GM21526 (cell line): ENCODE data around the gene NF1.

Source experiments
- ATAC-seq: cut with Tn5 transposase; IDR thresholded peaks from one replicate; pipeline ENCODE4 v1.9.1; 2021; ENCODE audit warnings: moderate library complexity; ENCODE audit not compliant: unreplicated experiment, low FRiP score

The NF1 gene

GRCh38 chr17:31392002-31392855, 297.5 kb downstream of the NF1 start:
- no peak for ATAC-seq

DNA sequence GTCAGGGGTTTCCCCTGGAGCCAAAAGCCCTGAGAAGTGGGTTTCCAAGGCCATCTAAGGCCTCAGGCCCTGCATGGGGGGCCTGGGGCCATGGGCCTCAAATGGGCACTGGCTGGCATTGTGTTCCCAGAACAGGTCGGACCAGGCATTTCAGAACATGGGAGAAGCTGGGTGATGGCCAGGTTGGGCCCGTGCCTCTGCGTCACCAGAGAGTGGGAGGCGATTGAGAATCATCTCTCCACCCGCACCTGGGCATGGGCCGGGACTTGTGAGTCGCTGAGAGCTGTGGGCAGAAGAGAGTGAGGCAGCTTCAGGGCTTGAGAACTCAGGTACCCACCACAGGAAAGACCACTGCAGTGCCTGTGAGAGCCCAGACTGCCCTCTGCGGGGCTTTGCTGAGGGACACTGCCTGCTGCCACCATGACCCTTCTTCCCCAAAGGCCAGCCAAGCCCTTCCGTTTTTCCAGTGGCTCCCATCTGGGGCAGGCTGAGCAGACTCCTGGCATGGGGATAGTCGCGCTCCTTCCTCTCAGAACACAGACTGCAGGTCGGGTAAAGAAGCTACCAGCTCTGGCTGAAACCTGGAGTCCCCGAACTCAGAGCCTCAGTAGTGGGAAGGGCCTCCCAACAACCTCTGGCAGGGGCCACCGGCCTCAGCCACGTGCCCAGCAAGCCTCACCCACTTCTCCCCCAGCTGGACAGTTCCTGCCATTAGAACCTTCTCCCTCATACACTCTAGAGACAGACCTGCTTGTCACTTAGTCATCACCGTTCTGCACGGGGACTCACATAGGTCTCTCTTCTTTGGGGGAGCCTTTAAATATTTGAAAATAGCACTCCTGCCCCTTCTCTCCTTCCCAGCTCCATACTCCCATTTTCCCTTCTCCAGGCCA, 298.3 kb downstream of the NF1 start:
- no peak for ATAC-seq

- ATAC-seq: no peak
Measured at GRCh38 chr17:31393749-31394146, 299.0 kb downstream of the NF1 start.

- ATAC-seq: no peak
Measured at GRCh38 chr17:31394544-31394943, 299.8 kb downstream of the NF1 start.

GRCh38 chr17:31397256-31397939, 302.6 kb downstream of the NF1 start:
- ATAC-seq: no peak

DNA sequence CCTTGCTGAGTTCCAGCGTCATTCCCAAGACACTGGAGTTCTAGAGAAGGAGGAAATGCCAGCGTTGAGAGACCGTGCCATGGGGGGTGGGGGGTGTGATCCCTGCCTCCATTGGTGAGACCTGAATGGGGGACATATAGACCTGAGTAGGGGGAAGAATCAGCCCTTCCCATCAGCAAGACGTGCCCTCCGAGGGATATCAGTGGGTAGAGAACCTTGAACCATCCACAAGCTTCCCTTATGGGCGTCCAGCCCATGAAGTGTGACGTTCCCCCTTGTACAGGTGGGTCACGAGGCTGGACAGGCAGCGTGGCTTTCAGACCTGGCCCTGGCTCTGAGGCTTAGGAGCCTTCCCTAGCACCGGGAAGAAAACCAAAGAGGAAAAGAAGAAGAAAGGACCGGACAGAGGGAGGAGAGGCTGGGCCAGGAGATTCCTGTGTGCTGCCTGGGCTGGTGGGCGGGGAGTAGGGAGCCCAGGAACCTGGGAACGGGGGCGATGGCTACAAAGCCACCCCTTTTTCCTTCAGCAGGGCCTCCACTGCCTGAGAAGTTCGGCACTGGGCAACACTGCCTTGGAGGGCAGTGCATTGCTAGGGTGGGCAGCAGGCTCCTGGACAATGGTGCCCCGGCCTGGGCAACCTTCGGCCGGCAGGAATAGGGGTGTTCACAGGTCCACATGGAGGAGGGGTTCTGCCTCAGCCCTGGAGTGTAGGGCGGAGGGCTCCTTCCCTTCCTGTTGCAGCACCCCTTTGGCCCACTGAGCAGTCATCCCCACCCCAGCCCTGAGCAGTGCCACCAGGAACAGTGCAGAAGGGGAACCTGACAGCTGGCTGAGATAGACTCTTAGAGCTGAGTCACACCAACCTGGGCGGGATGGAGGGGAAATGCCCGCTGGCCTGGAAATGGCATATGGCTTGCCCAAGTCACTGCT, 303.9 kb downstream of the NF1 start:
- ATAC-seq: no peak

DNA sequence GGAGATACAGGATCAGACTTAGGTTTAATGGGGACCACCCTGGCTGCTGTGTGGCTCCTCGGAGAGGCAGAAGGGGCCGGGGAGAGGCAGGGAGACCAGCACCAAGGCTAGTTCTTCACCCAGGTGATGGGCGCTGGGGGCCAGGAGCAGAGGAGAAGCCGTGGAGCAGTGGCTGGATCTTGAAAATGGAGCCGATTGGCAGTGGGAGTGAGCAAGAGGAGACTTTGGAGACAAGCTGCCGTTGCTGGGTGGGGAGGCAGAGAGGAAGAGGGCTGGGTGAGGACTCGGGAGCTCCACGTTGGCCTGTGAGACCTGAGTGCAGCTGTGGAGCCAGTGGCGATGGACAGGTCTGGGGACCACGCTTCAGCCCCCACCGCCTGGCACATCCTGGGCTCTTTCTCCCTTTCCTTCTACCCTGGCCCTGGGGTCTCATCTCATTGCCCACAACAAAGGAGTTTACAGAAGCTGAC, 305.7 kb downstream of the NF1 start:
- ATAC-seq: no peak

- ATAC-seq: no peak
Measured at GRCh38 chr17:31401456-31402254, 306.9 kb downstream of the NF1 start.

DNA sequence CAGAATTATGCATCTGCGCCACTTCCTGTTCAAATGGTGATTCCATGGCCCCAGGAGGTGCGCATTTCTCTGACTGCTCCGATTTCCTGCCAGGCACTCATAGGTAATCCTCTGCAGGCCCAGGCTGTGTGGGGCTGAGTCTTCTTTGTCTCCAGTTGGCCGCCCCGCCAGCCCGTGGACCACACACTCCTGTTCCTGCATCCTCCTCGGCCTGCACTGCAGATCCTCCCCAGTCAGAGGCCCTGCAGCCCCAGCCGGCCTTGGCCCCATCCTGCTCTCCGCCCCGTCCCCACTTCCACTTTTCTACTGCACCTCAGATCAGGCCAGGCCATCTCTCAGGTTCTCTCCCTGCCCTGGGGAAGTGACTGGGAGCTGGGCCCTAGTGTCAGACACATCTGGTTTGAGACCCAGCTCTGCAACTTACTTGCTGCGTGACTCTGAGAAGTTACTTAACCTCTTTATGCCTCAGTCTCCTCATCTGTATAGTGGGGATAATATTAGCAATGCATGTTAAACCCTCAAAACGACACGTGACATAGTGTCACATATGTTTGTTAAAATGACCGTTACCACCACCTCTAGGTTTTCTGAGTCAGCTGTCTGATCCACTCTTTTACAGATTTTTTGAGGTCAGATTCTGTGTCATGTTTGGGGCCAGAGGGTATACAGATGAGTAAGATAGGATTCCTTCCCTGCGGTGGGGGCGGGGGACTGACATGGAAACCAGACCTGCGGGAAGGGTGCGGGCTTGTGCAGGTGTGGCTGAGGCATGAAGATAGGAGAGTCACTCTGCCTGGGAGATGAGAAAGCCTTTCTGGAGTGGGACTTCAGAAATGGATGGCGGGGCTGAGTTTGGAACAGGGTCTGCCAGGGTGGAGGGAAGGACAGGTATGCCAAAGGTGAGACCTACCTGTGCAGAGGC, 309.5 kb downstream of the NF1 start:
- no peak for ATAC-seq

GRCh38 chr17:31405890-31406371, 311.2 kb downstream of the NF1 start:
- no peak for ATAC-seq

DNA sequence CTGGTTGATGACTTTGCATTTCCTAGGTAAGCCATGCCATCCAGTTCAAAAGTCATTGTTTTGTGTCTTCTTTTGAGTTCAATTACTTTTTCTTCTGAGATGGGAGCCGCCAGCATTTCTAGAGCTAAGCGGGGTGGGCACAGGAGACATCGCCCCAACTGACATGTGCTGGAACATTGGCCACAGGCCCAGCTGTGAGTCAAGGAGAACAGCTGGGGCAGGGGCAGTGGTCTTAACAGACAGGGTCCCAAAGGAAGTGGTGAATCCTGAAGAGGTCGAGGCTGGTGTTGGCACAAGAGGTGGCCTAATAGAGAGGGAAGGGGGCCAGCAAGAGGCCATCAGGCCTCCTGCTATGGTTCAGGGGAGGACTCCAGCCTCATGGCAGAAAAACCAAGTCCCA, 313.8 kb downstream of the NF1 start:
- ATAC-seq: no peak

- no peak for ATAC-seq
Measured at GRCh38 chr17:31411707-31412285, 317.0 kb downstream of the NF1 start.

GRCh38 chr17:31412511-31412910, 317.7 kb downstream of the NF1 start:
- no peak for ATAC-seq

DNA sequence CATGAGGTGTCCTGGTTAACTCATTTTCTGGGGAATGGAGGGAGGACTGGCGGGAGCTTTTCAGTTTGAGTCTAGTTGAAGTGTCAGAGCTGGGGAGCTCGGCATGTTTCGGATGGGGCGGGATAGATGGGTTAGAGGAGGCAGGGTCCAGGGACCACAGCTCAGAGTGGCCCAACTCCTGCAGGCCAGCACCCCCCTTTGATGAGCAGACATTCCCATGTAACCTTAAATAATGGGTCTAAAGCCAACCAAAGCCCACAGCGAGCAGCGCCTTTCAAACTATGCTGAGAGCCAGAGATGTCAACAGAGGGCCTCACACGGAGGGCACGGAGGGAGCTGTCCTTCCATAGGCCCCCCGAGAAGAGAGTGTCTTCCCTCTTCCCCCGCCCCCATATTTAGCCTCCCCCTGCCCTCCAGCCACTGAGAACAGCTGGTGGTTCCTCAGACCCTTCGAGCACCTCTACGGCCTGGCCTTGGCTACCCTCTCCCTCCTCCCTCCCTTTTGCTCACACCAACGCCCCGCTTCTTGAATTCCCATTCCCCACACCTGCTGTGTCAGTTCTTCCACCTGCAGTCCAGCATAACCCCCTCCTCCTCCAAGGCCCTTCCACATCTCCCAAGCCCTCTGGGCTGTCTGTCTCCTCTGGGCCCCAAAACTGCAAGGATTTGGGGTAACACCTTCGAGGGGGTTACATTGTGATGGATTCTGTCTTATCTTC, 318.5 kb downstream of the NF1 start:
- ATAC-seq: no peak

DNA sequence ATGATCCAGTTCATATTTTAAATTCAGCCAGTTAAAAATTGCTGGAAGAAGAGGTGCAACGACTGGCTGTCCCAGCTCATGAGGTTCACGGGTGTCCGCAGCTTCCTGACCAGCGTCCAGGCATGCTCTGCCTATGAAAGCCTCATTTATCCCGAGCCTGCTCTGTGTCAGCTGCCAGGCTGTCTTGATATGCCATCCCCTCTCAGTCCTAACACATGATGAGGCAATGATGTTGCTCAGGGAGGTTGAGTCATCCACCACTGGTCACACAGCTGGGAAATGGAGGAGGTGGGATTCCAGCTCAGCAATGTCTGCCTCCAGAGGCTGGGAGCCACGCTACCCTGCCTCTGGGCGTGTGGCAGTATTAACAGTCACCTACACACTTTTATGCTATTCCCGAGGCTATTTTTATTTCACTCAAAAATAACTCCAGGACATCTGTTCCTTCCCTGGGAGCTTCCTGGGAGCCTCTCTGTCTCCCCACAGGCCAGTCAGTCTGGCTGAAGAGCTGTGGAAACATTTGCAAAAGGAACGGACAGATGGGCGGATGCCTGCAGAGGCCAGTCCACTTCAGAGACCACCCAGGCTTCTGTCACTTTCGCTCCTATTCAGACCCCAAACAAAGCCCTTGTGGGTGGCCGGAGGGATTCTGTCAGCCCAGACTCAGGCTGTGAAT, 319.2 kb downstream of the NF1 start:
- no peak for ATAC-seq

DNA sequence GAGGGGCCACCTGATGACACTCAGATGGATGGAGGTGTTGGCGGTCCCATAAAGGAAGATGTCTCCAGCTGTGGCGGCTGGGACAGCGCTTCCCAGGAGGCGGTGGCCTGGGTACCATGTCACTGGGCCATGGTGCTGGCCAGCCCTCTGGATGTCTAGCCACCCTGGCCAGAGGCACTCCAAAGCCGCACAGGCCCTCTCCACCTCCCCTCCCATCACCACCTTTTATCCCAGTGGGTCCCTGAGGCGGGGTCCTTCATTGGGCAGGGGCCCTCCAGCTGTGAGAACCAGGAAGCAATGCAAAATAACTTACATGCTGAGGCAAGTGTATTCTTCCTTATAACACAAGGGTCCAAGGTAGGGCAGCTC, 319.8 kb downstream of the NF1 start:
- ATAC-seq: no peak
